HG02623 (cell line): ENCODE measurements around the gene TVP23B.
A peak's percentile ranks its signal among the peaks of the same experiment; 100 is the strongest.
"Not testable (repeated sequence)": the region's sequence is repeated elsewhere in the genome, so short reads cannot be mapped to it uniquely, and the experiment has no call there.

ENCODE experiments used
- ATAC-seq: cut with Tn5 transposase; IDR thresholded peaks from one replicate; pipeline ENCODE4 v1.9.1; 2021; ENCODE audit warnings: moderate library complexity; ENCODE audit not compliant: unreplicated experiment

The TVP23B gene

DNA sequence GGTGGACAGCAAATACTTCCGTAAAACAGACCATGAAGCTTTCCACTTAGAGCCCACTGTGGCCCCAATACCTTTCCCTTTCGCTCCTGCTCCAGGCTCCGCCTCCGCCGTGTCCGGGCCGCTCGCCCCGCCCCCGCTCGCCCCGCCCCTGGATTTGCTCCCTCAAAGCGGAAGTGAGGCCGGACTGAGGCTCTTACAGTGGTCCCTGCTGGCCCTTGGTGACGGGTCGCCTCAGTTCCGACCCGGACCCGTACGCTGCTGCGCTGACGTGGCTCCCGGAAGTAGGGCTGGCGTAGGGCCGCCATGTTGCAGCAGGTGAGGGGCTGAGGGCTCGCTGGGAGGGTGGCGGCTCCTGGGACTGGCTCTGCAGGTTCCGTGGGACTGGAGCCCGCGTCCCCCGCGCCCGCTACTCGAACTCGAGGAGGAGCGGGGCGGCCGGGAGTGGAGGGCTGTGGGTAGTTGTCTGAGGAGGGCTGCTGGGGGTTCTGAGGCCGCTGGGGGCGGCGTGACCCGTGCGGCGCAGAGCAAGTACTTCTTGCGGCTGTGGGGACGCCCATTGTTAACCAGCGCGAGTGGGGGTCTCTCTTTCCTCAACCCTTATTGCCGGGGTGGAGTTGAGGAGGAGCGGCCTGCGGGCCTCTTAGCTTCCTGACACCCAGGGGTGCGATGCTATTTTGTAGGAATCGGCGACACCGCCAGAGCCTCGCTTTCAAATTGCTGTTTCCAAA, at the start of gene TVP23B:
TSS of gene TVP23B (plus strand) at position 193 of the 728 bp plus-strand sequence. CDS start at position 304, 111 bp downstream.
- ATAC-seq: peak; percentile 97

DNA sequence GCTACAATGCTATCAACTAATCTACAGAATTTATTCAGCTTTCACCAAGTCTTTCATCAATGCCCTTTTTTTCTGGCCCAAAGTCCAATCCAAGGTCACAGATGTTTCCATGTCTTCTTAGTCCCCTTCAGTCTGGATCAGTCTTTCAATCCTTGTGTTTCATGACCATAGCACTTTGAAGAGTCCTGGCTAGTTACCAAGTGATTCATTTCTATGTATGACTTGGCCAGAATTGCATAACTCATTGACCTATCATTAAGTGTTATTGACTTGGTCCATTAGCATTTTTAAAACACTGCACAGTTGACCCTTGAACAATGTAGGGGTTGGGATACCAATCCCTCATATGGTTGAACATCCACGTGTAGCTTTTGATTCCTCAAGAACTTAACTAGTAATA, 48.5 kb upstream of the TVP23B start:
- not testable (repeated sequence) for ATAC-seq

DNA sequence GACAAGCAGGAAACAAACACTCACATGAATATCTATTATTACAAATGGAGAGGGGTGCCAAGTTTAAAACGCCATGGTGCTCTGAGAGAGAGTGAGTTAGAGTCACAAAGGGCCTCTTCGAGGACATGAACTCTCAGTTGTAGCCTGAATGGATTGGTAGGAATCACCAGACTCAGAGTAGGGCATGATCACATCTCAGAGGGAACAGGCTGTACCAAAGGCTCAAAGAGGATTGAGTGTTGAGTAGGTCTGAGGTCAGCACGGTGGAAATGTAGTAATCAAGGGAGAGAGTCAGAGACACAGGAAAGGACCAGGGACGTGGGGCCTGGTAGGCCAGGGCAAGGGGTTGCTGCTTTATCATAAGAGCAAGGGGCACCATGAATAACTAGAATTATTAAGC, 47.6 kb upstream of the TVP23B start:
- ATAC-seq: not testable (repeated sequence)

DNA sequence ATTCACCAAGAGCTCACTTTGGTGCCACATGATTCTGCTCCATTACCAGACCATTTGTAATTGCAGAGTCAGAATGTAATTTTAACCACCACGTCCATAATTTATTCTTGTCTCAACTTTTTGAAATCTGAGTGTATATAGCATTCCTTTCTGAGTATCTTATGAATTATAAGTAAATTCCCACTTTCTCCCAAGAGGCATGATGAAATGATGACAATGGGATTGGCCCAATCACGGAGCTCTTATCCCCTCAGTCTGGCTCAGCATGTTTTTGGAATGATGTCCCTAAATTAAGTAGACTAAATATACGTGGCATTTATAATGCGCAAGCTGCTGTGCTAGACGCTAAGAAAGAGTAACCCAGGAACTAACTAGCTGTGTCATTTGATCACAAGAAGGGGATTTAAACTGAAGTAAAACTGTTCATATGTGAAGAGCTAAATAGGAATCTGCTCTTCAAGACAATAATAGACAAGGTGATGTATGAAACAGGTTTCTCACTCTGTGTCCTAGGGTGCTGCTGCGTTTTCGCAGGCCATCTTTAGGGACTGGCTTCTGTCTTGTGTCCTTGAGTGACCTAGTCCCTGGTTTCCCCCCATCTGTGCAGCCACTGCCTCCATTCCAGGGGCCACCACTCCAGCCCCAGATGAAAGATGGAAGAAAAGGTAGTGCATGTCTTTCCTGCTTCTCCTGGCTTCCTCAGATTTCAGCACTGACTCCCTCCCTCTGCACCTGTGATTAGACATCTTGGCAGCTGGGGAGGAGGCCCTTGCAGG, 41.2 kb upstream of the TVP23B start:
- not testable (repeated sequence) for ATAC-seq

DNA sequence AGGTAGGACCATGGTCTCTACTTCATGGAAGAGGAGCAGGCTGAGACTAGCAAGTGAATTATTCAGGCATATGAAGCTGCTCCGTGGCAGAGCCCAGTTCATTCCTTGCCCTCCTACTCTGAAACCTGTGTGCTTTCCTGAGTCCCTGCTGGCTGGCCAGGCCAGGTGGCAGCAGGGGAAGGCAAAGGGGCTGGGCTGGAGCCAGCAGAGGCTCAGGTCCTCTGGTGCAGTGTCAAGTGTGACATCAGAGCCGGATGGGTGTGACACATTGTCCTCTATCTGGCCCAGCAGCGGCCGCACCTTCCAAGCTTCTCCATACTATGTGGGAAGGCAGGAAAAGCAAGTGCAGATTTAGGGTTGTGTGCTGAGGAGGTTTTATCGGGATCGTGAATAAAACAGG, 39.8 kb upstream of the TVP23B start:
- ATAC-seq: not testable (repeated sequence)

DNA sequence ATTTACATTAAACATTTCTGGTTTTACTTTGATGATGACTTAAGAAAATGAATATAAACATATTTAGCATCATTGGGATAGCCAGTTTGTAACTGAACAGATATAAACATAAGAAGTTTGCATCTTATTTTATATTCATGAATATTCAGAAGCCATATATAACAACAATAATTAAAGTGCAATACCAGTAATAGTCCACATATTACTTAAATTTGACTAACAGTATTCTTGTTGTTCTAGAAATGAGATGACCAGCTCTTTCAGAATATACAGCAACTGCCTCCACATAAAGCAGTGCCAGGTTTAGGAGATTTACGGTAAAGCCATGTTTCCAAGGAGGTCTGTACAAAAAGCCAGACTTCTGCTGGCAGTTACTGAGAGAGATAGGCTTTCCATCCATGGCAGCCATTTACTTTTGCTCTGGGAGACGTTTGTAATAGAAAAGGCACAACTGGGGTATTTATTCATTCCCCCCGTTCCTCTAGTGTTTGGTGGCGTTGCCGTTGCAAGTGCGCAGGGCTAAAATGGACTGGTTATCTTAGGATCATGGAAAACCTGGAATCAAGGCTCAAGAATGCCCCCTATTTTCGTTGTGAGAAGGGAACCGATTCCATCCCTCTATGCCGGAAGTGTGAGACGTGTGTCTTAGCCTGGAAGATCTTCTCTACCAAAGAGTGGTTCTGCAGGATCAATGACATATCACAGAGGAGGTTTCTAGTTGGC, 37.1 kb upstream of the TVP23B start, which contains the start of gene FBXW10:
TSS of gene FBXW10 (plus strand) at position 356 of the 723 bp plus-strand sequence. CDS start at position 547, 191 bp downstream.
- ATAC-seq: not testable (repeated sequence)

DNA sequence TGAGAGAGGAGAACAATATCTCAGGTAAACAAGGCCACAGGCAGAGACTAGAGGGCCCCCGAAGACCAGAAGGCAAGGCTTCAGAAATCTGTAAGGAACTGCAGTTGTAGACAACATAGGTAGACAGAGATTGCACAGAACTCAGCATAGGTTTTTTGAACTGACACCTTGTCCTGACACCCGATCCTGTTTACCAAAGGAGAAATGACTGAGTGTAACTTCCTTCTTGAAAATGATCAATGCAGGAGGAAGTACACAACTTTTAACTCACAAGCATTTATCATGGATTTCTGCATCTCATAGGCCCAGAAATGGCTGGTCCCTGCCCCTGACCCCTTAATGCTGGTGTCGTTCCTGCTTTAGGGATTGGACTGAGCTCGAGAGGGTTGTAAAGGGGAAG, 36.3 kb upstream of the TVP23B start:
- not testable (repeated sequence) for ATAC-seq

DNA sequence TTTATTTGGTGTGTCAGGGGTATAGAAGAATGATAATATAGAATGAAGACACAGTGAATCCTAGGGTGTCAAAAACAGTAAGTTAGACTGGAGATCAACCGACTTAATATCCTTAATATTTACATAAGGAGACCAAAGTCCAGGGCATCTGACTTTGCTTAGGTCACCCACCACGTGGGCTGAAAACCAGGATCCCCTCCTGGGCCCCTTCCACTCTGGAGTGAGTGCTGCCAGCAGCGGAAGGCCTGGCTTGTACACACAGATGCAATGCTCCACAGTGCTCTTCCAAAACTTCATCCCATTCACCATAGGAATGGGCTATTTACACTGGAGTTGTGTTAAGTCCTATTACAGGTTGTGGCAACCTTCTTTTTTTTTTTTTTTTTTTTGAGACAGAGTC, 34.4 kb upstream of the TVP23B start:
- not testable (repeated sequence) for ATAC-seq

DNA sequence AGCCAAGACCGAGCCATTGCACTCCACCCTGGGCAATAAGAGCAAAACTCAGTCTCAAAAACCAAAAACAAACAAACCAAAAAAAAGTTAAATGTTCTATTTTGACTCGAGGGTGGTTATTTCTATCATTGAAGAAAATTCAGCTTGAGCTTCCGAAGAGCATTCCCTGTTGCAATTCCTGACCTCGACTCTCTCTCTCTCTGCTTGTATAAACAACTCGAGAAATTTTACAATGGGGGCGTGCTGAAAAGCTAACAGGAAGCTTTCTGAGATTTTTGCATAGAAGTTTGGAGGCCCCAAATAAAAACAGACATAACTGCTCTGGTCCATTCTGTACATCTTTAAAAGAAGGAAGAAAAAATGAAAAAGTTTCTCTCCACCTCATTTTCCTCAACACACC, 33.5 kb upstream of the TVP23B start:
- ATAC-seq: not testable (repeated sequence)

DNA sequence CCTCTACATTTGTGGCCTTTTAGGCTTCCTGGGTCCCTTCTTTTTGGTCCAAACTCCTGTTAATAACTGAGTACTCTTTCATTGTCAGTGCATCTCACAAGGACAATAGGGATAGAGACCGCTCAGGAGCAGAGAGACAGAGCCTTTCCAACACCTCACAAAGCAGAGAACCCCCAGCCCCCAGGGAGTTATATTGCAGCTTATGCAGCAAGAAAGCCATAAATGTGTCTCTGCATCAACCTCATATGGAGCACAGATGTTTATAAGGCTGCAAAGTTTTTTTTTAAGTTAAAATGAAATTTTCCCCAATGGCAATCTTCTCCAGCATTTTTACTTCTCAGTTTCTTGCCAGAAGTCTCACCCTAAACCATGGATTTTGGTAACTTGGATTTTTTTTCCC, 30.7 kb upstream of the TVP23B start:
- ATAC-seq: not testable (repeated sequence)

DNA sequence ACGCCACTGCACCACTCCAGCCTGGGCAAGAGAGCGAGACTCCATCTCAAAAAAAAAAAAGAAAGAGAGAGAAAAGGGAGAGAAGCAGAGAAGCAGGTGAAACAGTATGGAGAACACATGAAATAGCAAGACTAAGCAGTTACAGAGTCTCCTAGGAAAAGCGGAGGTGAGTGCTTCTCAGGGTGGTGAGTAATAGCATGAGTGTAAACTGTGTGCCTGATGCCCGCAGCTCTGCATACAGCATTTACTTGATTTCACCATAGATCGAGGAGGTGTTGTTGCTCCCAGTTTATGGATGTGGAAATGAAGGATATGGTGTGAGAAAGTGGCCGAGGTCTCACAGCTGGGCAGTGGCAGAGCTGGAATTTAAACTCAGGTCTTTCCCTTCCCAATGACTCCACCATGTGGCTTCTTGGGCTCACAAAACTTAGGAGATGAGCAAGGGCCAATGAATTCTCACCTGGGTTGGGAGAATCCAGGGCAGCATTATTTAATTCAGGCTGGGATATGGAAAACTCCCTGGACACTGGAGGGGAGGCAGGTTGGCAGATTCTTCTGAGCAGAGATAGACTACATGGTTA, 27.1 kb upstream of the TVP23B start:
- not testable (repeated sequence) for ATAC-seq

DNA sequence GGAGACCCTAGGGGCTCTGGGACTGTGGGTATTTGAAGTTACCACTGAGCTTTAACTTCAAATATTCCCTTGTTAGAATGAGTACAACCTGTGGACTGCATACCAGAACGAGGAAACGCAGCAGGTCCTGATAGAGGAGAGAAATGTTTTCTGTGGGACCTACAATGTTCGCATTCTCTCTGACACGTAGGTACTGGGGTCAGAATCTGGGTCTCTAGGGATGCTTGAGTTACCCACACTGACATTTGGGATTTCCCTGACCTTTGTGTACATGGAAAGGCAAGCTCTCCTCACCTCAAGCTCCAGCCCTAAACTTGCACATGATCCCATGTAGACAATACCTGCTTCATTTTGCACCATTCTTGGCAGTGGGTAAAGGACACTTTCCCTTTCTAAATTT, 25.0 kb upstream of the TVP23B start:
- not testable (repeated sequence) for ATAC-seq

DNA sequence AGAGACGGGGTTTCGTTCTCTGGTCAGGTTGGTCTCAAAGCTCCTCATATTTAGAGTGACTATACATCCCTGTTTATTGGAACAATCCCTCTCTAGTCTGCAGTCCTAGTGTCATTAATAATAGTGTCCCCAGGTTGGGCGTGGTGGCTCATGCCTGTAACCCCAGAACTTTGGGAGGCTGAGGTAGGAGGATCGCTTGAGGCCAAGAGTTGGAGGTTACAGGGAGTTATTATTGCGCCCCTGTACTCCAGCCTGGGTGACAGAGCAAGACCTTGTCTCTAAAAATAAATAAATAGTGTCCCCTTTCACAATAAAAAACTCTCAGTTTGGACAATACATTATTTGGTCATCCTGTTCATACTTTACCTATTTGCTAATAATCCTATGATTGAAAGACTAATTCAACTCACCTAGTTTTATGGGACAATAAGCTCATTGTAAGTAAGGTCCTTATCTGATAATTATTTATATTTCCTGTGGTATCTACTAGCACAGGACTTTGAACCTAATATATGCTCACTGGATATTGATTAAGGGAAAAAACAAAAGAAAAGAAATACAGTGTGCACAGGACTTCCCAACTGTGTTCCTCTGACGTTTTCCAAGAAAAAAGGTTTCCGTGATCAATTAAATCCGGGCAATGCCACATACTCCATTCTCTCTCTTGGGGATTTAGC, 23.5 kb upstream of the TVP23B start:
- not testable (repeated sequence) for ATAC-seq

DNA sequence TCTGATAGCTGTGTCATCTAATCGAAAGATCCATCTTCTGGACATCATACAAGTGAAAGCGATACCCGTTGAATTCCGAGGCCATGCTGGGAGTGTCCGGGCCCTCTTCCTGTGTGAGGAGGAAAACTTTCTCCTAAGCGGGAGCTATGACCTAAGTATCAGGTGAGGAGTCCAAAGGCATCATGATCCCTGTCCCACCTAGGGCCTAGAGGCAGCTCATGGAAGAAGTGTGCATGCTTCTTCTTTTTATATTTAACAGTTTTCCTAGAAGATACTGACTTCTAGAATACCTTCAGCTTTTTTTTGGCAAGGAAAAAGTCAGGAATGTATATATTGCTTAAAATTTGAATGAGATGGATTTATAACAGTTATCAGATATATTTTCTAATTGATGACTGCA, 22.6 kb upstream of the TVP23B start:
- ATAC-seq: not testable (repeated sequence)

DNA sequence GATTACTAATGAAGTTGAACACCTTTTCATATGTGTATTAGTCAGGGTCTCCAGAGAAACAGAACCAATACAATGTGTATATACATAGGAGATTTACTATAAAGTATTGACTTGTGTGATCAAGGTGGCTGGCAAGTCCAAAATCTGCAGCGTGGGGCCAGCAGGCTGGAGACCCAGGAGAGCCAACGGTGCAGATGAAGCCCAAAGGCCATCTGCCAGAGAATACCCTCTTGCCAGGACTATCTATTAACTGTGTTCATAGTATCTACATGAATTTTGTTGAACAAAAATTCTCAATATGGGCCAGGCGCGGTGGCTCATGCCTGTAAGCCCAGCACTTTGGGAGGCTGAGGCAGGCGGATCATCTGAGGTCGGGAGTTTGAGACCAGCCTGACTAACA, 20.8 kb upstream of the TVP23B start:
- ATAC-seq: not testable (repeated sequence)

DNA sequence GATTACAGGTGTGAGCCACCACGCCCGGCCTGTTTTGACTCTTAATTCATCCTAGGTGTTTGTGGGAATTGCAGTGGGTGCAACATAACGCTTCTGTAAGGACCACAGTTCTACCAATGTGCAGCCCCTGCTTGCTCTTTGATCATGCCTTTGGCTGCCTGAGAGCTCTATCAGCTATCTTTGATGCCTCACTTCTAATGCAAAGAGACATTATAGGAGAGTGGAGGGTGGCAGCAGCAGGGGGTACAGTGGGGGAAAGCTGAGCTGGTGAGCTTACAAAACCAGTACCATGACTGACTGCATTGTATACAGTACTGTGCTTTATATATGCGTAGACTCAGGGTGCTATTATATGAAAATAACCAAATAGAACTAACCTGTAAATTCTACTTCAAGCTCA, 10.4 kb upstream of the TVP23B start:
- ATAC-seq: not testable (repeated sequence)

DNA sequence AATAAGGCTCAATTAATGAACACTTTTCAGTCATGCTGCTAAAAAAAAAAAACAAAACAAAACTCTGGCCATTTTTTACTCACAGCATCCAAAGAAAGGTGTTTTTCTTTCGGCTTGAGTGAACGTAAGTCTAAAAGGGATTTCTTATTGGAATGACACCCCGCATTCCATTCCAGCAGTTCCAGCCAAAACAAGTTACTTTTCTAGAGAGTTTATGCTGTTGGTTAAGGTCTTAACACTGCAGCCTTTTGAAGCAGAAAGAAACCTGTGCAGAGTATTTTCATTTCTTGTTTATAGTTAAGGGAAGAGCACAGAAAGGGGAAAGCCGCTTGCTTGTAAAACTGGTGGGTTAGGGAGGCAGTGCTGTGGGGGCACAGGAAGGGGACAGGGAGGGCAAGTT, 9.9 kb upstream of the TVP23B start:
- not testable (repeated sequence) for ATAC-seq

DNA sequence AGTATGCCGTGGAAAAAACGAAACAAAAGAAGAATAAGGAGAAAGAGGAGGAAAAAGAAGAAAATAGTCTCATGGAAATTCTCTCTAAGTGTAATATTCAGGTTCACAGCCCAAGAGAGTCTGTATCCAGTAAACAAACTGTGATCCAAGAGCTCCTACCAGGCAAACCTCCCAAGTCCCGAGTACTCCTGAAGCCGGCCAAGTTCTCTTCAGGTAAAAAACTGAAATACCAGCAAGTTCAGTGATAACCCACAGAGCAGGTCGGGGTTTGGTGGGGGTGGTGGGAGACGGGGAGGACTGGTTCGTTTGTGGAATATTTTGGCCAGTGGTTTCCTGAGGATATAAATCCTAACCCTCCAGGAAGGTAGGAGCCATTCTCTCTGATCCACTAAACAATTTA, 8.5 kb upstream of the TVP23B start:
- no peak for ATAC-seq

DNA sequence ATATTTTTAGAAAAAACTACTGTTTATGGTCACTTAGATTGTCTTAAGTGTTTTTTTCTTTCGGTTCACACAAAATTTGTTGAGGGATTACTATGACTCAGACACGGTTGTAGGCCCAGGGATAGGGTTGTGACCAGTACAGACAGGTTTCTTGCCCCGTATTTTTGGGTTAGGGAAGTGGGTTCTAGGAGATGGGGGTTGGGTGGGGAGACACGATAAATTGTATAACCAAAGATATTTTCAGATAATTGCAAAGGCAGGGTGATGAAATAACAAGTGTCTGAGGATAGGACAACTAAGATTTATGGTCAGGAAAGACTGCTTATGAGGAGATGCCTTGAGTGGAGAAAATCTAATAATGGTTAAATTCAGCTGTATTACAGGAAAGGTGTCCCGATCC, 822 bp downstream of the TVP23B start:
- not testable (repeated sequence) for ATAC-seq

DNA sequence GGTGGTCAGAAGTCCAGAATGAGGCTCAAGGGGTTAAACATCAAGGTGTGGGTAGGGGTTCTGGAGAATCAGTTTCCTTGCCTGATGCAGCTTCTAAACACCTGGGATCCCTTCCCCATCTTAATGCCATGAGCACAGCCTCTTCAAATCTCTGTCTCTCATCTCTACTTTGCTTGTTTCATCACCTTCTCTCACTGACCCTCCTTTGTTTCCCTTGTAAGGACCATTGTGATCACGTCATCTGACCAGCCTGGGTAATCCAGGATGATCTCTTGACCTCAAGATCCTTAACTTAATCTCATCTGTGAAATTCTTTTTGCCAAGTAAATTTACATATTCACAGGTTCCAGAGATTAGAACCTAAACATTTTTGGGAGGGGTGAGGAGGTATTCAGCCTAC, 5.0 kb downstream of the TVP23B start:
- ATAC-seq: not testable (repeated sequence)
